GM08714 (cell line): ENCODE data around the gene IL1F10.
"Not testable (repeated sequence)": the region's sequence is repeated elsewhere in the genome, so short reads cannot be mapped to it uniquely, and the experiment has no call there.

ENCODE experiments used
- H3K4me3 ChIP-seq: fragments of 200-500 bp; sonication (Bioruptor generic); 2 replicates; pipeline ENCODE4 v1.5.1; 2014; ENCODE audit warnings: mild to moderate bottlenecking, low read length, inconsistent platforms
- ZNF274 ChIP-seq: IDR thresholded peaks from 2 replicates; pipeline ENCODE4 v1.6.1; 2012; ENCODE audit warnings: mild to moderate bottlenecking, low read depth, low read length

IL1F10 gene

DNA sequence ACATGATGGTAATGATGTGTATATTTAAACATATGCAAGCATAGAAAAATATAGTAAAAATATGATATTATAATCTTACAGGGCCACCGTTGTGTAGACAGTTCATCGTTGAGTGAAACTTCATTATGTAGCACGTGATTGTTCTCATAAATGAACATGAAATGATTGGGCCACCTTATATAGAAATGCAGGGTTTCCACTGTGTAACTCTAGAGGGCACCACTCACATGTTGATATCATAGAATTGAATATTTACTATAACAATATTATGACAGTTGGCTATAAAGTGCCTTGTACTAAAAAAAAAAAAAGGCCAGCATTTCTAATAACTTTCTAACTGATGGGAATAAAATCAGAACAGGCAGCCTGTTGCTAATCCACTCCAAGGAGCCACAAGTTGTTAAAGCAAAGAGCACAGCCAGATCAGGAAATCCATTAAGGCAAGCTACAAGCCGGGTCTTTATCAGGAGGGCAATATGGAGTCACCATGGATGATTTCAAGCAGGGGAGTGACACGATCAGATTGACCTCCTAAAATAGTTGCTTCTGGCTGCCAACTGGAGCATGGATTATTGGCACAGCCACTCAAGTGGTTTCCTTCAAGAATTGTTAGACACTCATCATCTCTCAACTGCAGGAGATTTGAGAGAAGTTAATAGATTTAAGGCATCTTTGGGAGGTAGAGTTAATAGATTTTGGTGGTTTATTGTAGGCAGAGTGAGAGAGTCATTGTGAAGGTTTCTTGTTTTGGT lies 16.7 kb downstream of the IL1F10 start:
- no peak overlapping the region for H3K4me3 ChIP-seq
- TF ChIP-seq ZNF274, result no peak

DNA sequence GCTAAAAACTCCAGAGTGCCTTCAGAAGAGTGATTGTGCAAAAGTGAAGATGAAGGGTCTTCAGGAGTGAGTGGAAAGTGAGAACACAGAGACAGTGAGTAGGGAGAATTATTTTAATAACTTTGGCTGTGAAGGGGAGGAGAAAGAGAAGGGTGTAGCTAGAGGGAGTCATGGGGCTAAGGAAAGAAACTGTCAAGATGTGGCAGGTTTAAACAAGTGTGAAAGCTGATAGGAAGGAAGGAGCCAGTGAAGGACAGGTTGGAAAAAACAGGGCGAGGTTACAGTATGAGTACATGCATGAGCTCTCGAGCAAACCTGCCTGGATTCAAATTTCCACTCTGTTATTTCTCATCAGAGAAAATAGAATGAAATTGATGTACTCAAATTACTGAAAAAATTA lies 17.8 kb downstream of the IL1F10 start:
- no peak for TF ChIP-seq ZNF274

DNA sequence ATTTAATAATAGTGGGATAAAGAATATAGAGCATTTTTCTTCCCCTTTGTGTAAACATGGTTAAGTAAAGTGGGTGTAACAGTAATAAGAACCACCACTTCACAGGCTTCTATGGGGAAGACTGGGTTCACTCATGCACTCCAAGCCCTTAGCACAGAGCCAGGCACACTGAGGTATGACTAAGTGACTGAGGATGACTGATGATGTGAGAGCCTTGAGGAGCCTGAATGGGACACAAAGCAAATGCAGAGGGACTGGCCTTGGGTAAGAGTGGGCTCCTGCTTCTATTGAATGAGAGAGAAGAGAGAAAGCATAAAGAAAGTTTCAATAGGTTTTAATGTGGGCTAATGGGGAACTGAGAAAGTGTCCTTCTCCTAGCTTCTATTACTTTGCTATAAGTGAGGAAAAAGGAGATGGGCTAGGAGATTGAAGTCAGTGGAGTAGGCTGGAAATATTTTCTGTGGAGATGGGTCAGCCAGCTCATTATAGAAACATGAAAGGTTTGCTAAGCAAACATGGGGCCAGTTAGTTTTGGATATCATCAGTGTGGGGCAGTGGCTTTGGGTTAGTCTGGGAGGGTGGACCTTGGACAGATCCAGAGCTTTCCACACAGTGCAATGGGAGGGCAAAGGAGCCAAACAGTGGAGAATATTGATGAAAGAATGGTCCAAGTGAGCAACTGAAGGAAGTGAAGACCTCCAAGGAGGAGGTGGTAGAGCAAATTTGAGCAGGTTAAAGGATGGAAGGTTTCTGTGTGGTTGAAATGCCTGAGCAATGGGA lies 20.6 kb downstream of the IL1F10 start:
- no peak for TF ChIP-seq ZNF274
- no peak overlapping the region for H3K4me3 ChIP-seq

More for the DNA sequence above, 17.8 kb downstream of the IL1F10 start:
- H3K4me3 ChIP-seq, result no peak overlapping the region

DNA sequence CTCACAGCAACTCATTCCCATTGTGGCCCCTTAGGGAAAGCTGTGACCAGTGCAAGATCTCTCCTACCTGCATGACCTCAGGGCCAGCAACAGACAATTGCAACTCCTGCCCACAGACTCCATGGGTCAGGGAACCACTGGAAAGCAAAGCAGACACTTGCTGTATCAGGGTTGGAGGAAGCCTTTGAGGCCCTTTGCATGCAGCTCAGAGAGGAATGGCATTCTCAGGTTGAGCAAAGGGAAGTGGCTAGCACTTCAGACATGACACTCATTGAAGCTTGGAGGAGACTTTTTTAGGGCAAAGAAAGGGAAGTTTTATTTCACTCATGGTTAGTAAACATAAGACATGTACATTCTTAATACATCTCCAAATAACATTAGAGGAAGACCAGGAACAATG lies 22.1 kb downstream of the IL1F10 start:
- no peak for TF ChIP-seq ZNF274
- no peak overlapping the region for H3K4me3 ChIP-seq

DNA sequence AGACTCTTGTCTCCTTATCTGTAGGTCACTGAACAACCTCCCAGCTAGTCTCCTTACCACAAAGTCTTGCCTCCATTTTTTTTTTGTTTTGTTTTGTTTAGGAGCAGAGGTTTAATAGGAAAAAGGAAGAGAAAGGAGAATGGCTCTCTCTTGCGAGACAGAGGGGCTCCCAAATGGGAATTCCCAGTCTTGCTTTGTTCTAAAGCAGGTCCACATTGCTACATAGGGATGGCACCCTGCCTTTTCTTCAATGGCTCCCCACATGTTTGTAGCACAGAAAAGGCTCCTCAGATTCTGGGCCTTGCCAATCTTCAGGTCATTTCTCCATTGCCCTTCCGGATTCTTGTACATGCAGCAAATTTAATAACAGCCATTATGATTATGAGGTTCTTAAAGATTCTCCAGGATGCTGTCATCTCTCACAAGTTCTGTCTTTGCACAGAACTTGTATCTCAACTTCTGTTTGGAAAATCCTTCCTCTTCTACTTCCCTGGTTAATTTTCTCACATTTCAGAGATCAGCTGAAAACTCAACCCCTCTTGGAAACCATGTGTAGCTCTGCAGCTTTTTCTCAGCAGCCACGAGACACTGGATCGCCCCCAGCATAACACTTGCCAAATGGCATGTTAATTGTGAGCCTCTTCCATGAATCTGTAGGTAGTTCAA lies 23.6 kb downstream of the IL1F10 start:
- no peak for TF ChIP-seq ZNF274

DNA sequence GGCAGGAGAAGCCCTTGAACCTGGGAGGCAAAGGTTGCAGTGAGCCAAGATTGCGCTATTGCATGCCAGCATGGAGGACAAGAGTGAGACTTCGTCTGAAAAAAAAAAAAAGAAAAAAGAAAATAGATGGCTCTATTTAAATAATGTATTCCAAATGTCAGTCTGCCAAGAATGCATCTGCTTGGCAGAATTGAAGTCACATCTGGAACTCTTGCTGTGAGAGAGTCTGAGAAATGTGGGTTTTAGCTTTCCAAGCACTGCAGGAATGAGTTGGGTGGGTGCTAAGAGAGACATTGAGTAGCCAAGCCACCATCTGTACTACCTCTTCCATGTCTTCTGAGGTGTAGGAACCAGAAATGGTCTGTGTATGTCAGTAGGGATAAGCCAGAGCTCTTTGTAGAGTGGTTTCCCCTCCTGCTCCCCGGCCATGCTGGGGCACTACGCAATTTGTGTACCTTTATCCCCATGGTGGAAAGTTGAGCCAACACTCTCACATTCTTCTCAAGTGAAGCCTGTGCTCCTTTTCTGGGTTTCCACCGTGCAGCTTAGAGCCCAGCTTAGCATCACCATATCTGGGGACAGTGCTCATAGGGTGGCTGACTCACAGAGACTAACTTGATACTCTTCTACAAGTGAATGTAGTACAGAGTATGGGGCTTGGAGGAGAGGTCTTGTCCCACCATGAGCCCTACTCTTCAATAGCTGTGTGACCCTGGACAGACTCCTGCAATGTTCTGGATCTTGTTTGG lies 25.3 kb downstream of the IL1F10 start:
- TF ChIP-seq ZNF274, result no peak
- H3K4me3 ChIP-seq, result no peak overlapping the region

More for the DNA sequence above, 23.6 kb downstream of the IL1F10 start:
- no peak overlapping the region for H3K4me3 ChIP-seq

DNA sequence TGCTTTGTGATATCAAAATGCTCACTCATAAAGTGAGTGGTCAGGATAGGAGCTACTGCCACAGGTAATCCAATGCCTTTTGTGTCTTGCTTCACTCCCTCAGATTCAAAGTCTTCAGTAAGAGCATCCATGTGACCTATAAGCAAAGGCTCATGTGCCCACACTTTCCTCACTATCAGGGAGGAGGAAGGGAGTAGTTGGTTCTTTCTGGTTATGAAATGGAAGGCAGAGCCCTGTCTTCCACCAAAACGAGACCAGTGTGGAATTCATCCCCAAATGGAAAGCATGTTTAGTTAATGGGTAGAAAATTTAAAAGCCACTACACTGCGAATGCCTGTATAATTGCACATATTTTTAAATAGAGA lies 25.8 kb downstream of the IL1F10 start:
- no peak for TF ChIP-seq ZNF274

DNA sequence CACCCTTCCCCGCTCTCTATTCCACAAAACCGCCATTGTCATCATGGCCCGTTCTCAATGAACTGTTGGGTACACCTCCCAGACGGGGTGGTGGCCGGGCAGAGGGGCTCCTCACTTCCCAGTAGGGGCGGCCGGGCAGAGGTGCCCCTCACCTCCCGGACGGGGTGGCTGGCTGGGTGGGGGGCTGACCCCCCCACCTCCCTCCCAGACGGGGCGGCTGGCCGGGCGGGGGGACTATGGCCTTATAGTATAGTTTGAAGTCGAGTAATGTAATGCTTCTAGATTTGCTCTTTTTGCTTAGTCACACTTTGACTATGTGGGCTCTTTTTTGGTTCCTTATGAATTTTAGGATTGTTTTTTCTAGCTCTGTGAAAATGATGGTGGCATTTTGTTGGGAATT lies 28.5 kb downstream of the IL1F10 start:
- H3K4me3 ChIP-seq, result not testable (repeated sequence)

More for the DNA sequence above, 25.8 kb downstream of the IL1F10 start:
- H3K4me3 ChIP-seq, result no peak overlapping the region

DNA sequence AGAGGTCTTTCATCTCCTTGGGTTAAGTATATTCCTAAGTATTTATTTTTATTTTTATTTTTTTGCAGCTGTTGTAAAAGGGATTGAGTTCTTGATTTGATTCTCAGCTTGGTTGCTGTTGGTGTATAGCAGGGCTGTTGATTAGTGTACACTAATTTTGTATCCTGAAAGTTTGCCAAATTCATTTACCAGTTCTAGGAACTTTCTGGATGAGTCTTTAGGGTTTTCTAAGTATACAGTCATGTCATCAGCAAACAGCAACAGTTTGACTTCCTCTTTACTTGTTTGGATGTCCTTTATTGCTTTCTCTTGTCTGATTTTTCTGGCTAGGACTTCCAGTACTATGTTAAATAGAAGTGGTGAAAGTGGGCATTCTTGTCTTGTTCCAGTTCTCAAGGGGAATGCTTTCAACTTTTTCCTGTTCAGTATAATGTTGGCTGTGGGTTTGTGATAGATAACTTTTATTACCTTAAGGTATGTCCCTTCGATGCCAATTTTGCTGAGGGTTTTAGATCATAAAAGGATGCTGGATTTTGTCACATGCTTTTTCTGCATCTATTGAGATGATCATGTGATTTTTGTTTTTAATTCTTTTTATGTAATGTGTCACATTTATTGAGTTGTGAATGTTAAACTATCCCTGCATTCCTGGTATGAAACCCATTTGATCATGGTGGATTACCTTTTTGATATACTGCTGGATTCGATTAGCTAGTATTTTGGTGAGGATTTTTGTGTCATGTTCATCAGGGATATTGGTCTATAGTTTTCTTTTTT lies 29.3 kb downstream of the IL1F10 start:
- not testable (repeated sequence) for H3K4me3 ChIP-seq

DNA sequence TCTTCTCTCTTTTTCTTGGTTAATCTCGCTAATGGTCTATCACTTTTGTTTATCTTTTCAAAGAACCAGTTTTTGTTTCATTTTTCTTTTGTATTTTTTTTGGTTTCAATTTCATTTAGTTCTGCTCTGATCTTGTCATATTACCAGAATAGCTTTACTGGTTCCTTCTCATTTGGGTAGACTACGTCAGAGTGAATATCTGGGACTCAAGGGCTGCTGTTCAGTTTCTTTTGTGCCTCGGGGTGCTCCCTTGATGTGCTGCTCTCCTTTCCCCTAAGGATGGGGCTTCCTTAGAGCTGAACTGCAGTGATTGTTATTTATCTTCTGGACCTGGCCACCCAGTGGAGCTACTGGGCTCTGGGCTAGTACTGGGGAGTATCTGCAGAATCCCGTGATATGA lies 30.3 kb downstream of the IL1F10 start:
- no peak for TF ChIP-seq ZNF274
- H3K4me3 ChIP-seq, result no peak overlapping the region

DNA sequence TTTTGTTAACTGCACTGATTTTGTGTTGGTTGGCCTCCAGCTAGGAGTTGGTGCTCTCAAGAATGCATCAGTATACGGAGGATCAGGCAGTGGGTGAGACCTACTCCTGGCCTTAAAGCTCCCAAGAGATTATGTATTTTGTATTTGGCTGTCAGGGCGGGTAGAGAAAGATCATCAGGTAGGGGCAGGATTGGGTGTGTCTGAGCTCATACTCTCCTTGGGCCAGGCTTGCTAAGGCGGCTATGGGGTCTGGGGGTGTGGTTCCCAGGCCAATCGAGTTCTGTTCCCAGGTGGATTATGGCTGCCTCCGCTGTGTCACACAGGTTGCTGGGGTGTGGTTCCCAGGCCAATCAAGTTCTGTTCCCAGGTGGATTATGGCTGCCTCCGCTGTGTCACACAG lies 30.8 kb downstream of the IL1F10 start:
- H3K4me3 ChIP-seq, result no peak overlapping the region
- TF ChIP-seq ZNF274, result no peak

DNA sequence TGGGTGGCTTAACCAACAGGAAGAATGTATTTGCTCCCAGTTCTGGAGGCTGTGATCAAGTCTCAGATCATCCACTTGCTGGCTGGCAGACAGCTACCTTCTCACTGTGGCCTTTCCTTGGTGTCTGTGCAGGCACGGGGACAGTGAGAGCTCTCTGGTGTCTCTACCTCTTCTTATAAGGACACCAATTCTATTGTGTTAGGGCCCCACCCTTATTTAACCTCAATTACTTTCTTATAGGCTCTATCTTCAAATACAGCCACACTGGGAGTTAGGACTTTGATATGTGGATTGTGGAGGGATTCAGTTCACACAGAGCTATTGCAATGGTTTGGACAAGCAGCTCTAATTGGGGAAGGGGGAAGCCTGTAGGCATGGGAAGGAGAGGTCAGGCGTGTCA lies 34.4 kb downstream of the IL1F10 start:
- H3K4me3 ChIP-seq, result no peak overlapping the region
- no peak for TF ChIP-seq ZNF274

DNA sequence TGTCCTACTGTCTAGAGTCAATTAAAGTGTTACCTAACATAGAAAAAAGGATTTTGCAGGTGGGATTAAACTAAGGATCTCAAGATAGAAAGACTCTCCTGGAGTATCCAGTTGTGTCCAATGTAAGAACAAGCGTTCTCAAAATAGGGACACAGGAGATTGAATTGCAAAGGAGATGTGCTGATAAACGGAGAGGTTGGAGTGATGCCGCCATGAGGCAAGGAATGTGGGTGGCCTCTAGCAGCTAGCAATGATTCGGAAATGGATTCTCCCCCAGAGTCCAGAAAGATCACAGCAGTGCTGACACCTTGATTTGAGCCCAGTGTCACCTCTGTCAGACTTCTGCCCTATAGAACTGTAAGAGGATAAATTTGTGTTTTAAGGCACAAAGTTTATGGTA lies 35.5 kb downstream of the IL1F10 start:
- TF ChIP-seq ZNF274, result no peak
- H3K4me3 ChIP-seq, result no peak overlapping the region
